Fibroblast of the aortic adventitia (primary cell): ENCODE data around the gene MRGPRG. TPM values are rescaled to one million over a fixed set of nuclear protein-coding genes. Genes with fewer than 3 reads are reported as not detected.

Experiments
- DNase-seq: peaks from one replicate; pipeline ENCODE4 v3.0.0-alpha.2; 2010; ENCODE audit warnings: low read depth
- H3K4me3 ChIP-seq: 2 replicates; pipeline ENCODE4 v1.5.1; 2011; ENCODE audit warnings: low read depth, mild to moderate bottlenecking, control low read depth, low read length, moderate library complexity
- CTCF ChIP-seq: IDR thresholded peaks from 2 replicates; pipeline ENCODE4 v1.5.1; 2011; ENCODE audit warnings: mild to moderate bottlenecking, low read length, control low read depth, inconsistent platforms; ENCODE audit not compliant: insufficient read depth
- total RNA-seq: library from RNA; depleted of rRNA; stranded (reverse); fragments of >200 nt; gene quantifications from 2 replicates; pipeline ENCODE4 v1.2.3, GENCODE V29; 2012; ENCODE audit warnings: low replicate concordance

The MRGPRG gene
- total RNA-seq, 1 donor = not detected

- H3K4me3 ChIP-seq = peak overlapping the region; percentile 3
- TF ChIP-seq CTCF = no peak
- DNase-seq = peak; percentile 63
These were observed 13.1 kb downstream of the MRGPRG start for GRCh38 chr11:3205261-3206155.

DNA sequence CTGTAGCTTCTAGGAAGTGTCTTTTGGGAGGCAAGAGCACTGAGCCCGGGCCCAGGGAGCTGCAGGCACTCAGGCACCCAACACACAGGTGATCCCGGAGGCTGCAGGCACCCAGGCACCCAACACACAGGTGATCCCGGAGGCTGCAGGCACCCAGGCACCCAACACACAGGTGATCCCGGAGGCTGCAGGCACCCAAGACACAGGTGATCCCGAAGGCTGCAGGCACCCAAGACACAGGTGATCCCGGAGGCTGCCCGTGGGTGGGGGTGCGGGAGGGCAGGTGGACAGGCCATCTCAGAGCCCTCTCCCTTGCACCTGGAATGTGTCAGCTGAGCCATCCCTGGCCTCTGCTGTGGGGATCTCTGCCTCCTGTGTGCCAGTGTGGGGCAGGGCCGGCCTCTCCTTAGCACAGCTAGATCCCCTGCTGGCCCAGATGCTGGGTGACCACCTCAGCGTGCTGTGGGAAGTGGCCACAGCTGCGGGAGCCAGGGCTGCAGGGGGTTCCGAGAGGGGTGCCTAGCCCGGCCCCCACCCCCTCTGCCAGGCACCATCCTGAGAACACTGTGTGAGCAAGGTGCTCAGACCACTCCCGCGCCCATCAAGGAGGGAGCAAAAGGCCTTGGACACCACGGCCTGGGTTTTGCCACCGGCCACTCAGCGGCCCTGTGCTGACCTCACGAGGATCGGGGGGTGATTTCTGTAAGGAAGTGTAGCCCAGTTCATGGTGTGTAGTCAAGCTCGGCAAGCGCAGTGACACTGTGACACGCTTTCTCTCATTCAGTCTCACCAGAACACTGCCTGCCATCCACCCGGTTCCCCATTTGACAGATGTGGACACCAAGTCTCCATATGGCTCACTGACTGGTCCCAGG, 14.2 kb downstream of the MRGPRG start:
- TF ChIP-seq CTCF = no peak
- DNase-seq = no peak

GRCh38 chr11:3203221-3204043, 15.2 kb downstream of the MRGPRG start:
- H3K4me3 ChIP-seq = no peak overlapping the region
- no peak for TF ChIP-seq CTCF
- no peak for DNase-seq

More for the DNA sequence above, 14.2 kb downstream of the MRGPRG start:
- H3K4me3 ChIP-seq = no peak overlapping the region

DNA sequence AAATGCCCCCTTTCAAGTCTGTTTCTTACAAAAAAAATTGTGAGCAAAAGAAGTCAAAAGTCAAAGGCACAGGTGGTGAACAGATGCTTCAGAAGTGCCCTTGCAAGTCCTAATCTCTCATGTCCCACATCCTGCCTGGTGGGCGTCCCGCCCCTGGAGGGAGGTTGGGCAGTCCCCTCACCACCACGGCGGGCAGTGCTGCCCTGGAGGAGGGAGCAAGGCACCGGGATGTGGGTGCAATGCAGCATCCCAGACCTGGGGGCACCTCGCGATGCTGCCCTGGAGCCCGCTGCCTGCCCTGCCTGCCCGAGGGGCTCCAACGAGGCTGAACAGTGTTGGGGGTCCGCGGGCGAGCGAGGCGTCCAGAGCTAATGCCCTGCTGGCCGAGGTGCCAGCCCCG, 15.9 kb downstream of the MRGPRG start:
- no peak for DNase-seq
- no peak overlapping the region for H3K4me3 ChIP-seq
- TF ChIP-seq CTCF = no peak

DNA sequence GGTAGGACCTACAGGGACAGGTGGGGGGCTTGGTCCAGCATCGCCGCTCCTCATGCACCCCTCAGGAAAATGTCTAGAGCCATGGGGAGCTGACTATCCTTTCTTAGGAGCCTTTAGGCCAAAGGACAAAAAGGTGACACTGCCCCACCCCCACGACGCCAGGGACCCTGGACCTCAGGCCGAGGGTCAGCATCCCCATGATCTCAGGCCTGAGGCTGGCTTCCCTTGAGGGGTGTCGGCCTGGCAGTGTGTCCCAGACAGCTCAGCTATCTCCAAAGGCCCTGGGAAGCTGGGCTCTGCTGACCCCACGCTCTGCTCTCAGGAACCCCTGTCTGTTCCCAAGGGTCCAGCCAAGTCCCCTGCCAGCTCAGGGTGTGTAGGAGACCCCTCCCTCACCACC, 16.3 kb downstream of the MRGPRG start:
- H3K4me3 ChIP-seq = no peak overlapping the region
- no peak for DNase-seq
- TF ChIP-seq CTCF = no peak

DNA sequence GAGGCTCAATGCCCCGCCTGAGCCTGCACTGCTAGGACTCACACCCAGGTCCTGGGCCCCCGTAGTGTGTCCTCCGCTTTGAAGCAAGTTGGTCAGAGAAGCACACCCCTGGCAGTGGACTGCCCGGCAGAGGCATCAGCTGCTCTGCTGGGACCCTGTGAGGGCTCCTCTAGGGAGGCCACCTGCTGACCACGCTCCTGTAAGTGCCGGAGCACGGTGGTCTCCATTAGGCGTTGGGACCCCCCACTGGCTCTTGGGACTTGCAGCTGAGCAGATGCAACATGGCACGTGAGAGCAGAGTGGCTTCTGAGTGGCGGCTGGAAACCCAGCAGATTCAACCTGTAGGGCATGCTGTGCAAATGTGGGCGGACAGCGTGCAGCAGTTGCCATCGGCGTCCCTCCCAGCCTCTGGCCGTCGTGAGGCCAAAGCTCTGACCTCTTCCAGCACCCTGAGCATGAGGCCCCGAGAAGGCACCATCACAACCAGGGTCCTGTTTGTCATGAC, 16.9 kb downstream of the MRGPRG start:
- no peak for TF ChIP-seq CTCF
- no peak overlapping the region for H3K4me3 ChIP-seq
- DNase-seq = no peak
